ENCODE data around the gene PRR19. TPM values are rescaled to one million over a fixed set of nuclear protein-coding genes. Genes with fewer than 3 reads are reported as not detected.

The PRR19 gene
- total RNA-seq, 2 experiments from 2014 or later = 0.40 to 1.4 TPM

- no peaks in the 10 kb centered on the region for H3K9me3 ChIP-seq (ENCODE audit: low read length)
- no peaks in the 10 kb centered on the region for H4K20me1 ChIP-seq (ENCODE audit: insufficient read depth, low read length)
- ChIA-PET CTCF (ENCODE audit: unreplicated experiment) (no interaction called here), POLR2A (interaction anchor here (0.6 kb wide), 1 partner anchor 32 kb away, joined by 3 read pairs; no protein-coding TSS in a partner anchor)
- H3K9me2 ChIP-seq (ENCODE audit: insufficient read depth, low read length) = no peaks in the 10 kb centered on the region
- H3K36me3 ChIP-seq (ENCODE audit: insufficient read depth, low read length) = peaks cover 97% of the 10 kb centered on the region
- no peak for TF ChIP-seq EZH2phosphoT487 (IDR thresholded peaks at IDR 0.05; ENCODE audit: borderline replicate concordance, low read depth, low read length)
- no peak for TF ChIP-seq CTCF (conservative IDR thresholded peaks at IDR 0.05; ENCODE audit: low read length)
- H3K79me2 ChIP-seq (ENCODE audit: insufficient read depth, low read depth, low read length) = no peaks in the 10 kb centered on the region
- H2AFZ ChIP-seq (ENCODE audit: low read length) = no peak overlapping the region
- DNase-seq (ENCODE audit: low spot score) = no peak
- no peaks in the 10 kb centered on the region for H3K4me1 ChIP-seq (ENCODE audit: insufficient read depth, low read length, poor library complexity, severe bottlenecking)
- no peak overlapping the region for H3K4me2 ChIP-seq (ENCODE audit: low read length)
- intact Hi-C loops (cut with micrococcal nuclease; ENCODE audit: unreplicated experiment) = no loop called here
- no peak overlapping the region for H3K27ac ChIP-seq (ENCODE audit: low read depth, low read length, poor library complexity, severe bottlenecking)
- H3K4me3 ChIP-seq (ENCODE audit: low read depth, low read length, poor library complexity, severe bottlenecking) = no peak overlapping the region
- no TSS peak for BruUV-seq (replicated peaks)
These were observed 9.6 kb upstream of the PRR19 start for GRCh38 chr19:42292042-42292960.

DNA sequence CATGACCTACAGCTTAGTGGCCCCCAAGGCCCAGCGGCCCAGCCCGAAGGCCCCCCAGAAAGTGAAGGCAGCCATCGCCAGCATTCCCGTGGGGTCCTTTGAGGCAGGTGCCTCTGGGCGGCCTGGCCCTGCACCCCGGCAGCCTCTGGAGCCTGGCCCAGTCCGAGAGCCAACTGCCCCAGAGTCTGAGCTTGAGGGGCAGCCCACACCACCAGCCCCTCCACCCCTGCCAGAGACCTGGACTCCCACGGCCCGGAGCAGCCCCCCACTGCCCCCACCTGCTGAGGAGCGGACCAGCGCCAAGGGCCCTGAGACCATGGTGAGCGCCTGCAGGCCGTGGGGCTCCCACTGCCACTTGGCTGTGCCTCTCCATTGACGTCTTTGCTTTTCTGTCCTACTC, 9.0 kb upstream of the PRR19 start:
- Histone ChIP-seq H3K9me2 (ENCODE audit: insufficient read depth, low read length) (no peaks in the 10 kb centered on the region), H3K36me3 (ENCODE audit: insufficient read depth, low read length) (peaks cover 90% of the 10 kb centered on the region), H3K4me1 (ENCODE audit: insufficient read depth, low read length, poor library complexity, severe bottlenecking) (no peaks in the 10 kb centered on the region), H2AFZ (ENCODE audit: low read length) (no peak overlapping the region), H3K79me2 (ENCODE audit: insufficient read depth, low read depth, low read length) (no peaks in the 10 kb centered on the region), H4K20me1 (ENCODE audit: insufficient read depth, low read length) (no peaks in the 10 kb centered on the region), H3K9me3 (ENCODE audit: low read length) (no peaks in the 10 kb centered on the region), H3K4me3 (ENCODE audit: low read depth, low read length, poor library complexity, severe bottlenecking) (no peak overlapping the region), H3K27ac (ENCODE audit: low read depth, low read length, poor library complexity, severe bottlenecking) (no peak overlapping the region), H3K4me2 (ENCODE audit: low read length) (no peak overlapping the region)
- no peak for DNase-seq (ENCODE audit: low spot score)
- intact Hi-C loops (cut with micrococcal nuclease; ENCODE audit: unreplicated experiment) = no loop called here
- TF ChIP-seq CTCF (conservative IDR thresholded peaks at IDR 0.05; ENCODE audit: low read length) (no peak), EZH2phosphoT487 (IDR thresholded peaks at IDR 0.05; ENCODE audit: borderline replicate concordance, low read depth, low read length) (no peak)
- no TSS peak for BruUV-seq (replicated peaks)
- CTCF ChIA-PET (ENCODE audit: unreplicated experiment) = no interaction called here
- POLR2A ChIA-PET = no interaction called here

DNA sequence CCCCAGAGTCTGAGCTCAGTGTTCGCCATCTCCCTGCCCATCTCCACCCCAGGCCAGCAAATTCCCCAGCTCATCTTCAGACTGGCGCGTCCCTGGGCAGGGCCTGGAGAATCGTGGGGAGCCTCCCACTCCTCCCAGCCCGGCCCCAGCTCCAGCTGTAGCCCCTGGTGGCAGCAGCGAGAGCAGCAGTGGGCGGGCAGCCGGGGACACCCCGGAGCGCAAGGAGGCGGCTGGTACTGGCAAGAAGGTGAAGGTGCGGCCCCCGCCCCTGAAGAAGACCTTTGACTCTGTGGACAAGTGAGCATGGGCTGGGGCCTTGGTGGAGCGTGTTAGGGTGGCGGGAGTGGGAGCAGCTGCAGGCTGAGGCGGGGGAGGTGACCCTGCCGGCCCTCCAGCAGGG, 8.4 kb upstream of the PRR19 start:
- H3K9me2 ChIP-seq (ENCODE audit: insufficient read depth, low read length) = no peaks in the 10 kb centered on the region
- no peak overlapping the region for H3K4me3 ChIP-seq (ENCODE audit: low read depth, low read length, poor library complexity, severe bottlenecking)
- no peak for TF ChIP-seq CTCF (conservative IDR thresholded peaks at IDR 0.05; ENCODE audit: low read length)
- TF ChIP-seq EZH2phosphoT487 (IDR thresholded peaks at IDR 0.05; ENCODE audit: borderline replicate concordance, low read depth, low read length) = no peak
- no peaks in the 10 kb centered on the region for H3K79me2 ChIP-seq (ENCODE audit: insufficient read depth, low read depth, low read length)
- no TSS peak for BruUV-seq (replicated peaks)
- intact Hi-C loops (cut with micrococcal nuclease; ENCODE audit: unreplicated experiment) = no loop called here
- H3K4me2 ChIP-seq (ENCODE audit: low read length) = no peak overlapping the region
- ChIA-PET POLR2A (no interaction called here), CTCF (ENCODE audit: unreplicated experiment) (no interaction called here)
- peaks cover 84% of the 10 kb centered on the region for H3K36me3 ChIP-seq (ENCODE audit: insufficient read depth, low read length)
- H2AFZ ChIP-seq (ENCODE audit: low read length) = no peak overlapping the region
- H3K9me3 ChIP-seq (ENCODE audit: low read length) = no peaks in the 10 kb centered on the region
- H4K20me1 ChIP-seq (ENCODE audit: insufficient read depth, low read length) = no peaks in the 10 kb centered on the region
- DNase-seq (ENCODE audit: low spot score) = no peak
- H3K27ac ChIP-seq (ENCODE audit: low read depth, low read length, poor library complexity, severe bottlenecking) = no peak overlapping the region
- no peaks in the 10 kb centered on the region for H3K4me1 ChIP-seq (ENCODE audit: insufficient read depth, low read length, poor library complexity, severe bottlenecking)
